Upper lobe of left lung (tissue), 4 donors: ENCODE results near the gene PVALEF.

ENCODE experiments used
- EP300 ChIP-seq, 4 donors: sonication (generic); formaldehyde crosslinking; IDR thresholded peaks; one replicate each; pipeline ENCODE4 v1.5.1; 2017; ENCODE audit warnings: antibody characterized with exemption in 4 of 4, control low read depth in 2 of 4
- POLR2A ChIP-seq, 4 donors: fragments of 450-650 bp; IDR thresholded peaks; one replicate each; pipeline ENCODE4 v1.5.1; 2016 to 2017; ENCODE audit warnings: antibody characterized with exemption in 4 of 4, mild to moderate bottlenecking in 2 of 4
- POLR2AphosphoS5 ChIP-seq, 2 donors: sonication (generic); formaldehyde crosslinking; IDR thresholded peaks; one replicate each; pipeline ENCODE4 v1.5.1; 2017; ENCODE audit warnings: antibody characterized with exemption in 2 of 2
- TF ChIP-seq, protein P1 (sequence below), 6 experiments: fragments of 450-650 bp in 4 of 6; fragments of 200-600 bp in 2 of 6; sonication (generic) in 2 of 6; IDR thresholded peaks; one replicate each; pipeline ENCODE4 v1.5.1; 2016 to 2019; ENCODE audit warnings: antibody characterized with exemption in 6 of 6

DNA sequence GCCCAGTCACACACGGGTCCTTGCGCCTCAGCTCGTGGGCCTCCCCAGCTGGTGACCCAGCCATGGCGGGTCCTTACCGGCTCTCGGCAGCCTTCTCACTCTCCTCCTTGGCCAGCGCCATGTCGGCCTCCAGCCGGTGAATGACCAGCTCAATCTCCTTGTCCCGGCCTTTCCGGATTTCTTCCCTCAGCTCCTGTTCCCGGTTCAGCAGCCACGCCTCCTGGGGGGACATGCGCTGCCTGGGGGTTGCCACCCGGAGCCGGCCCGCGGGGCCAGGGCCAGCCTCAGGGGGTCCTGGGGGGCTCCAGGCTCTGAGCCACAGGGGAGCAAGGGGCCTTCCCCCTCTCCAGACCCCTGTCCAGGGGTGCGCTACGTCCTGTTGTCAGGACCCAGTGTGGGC is 25.8 kb downstream of the PVALEF start:
- TF ChIP-seq, protein P1, sequence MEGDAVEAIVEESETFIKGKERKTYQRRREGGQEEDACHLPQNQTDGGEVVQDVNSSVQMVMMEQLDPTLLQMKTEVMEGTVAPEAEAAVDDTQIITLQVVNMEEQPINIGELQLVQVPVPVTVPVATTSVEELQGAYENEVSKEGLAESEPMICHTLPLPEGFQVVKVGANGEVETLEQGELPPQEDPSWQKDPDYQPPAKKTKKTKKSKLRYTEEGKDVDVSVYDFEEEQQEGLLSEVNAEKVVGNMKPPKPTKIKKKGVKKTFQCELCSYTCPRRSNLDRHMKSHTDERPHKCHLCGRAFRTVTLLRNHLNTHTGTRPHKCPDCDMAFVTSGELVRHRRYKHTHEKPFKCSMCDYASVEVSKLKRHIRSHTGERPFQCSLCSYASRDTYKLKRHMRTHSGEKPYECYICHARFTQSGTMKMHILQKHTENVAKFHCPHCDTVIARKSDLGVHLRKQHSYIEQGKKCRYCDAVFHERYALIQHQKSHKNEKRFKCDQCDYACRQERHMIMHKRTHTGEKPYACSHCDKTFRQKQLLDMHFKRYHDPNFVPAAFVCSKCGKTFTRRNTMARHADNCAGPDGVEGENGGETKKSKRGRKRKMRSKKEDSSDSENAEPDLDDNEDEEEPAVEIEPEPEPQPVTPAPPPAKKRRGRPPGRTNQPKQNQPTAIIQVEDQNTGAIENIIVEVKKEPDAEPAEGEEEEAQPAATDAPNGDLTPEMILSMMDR (IDR thresholded peaks at IDR 0.05), result no peak
- TF ChIP-seq EP300 (IDR thresholded peaks at IDR 0.05) (no peak), POLR2A (IDR thresholded peaks at IDR 0.05) (no peak), POLR2AphosphoS5 (IDR thresholded peaks at IDR 0.05) (no peak)
